Measurements from ENCODE around the gene MCF2L2.

GRCh38 chr3:183466575-183466974 lies 38.2 kb upstream of the MCF2L2 start:
- TF ChIP-seq SUZ12 (IDR thresholded peaks at IDR 0.05; ENCODE audit: extremely low read depth, insufficient read depth, insufficient read length): no peak
- TF ChIP-seq YY1 (IDR thresholded peaks at IDR 0.05; ENCODE audit: insufficient read depth, insufficient read length): no peak

Measured in NT2/D1 (cell line).